WI38 (cell line): Measurements from ENCODE around the gene COLEC12.

Experiments
- H3K4me3 ChIP-seq: 2 replicates; pipeline ENCODE4 v1.5.1; 2011; ENCODE audit warnings: low read depth, mild to moderate bottlenecking, control low read depth, low read length
- CTCF ChIP-seq: IDR thresholded peaks from 2 replicates; pipeline ENCODE4 v1.5.1; 2012; ENCODE audit warnings: low read depth, mild to moderate bottlenecking, control low read depth, low read length

Gene COLEC12

GRCh38 chr18:402129-402528 is 98.4 kb downstream of the COLEC12 start:
- H3K4me3 ChIP-seq, result no peak overlapping the region
- TF ChIP-seq CTCF, result no peak

GRCh38 chr18:400456-400855 is 100.0 kb downstream of the COLEC12 start:
- TF ChIP-seq CTCF, result no peak

GRCh38 chr18:399631-400135 is 100.8 kb downstream of the COLEC12 start:
- H3K4me3 ChIP-seq, result no peak overlapping the region
- no peak for TF ChIP-seq CTCF

More at GRCh38 chr18:400456-400855, 100.0 kb downstream of the COLEC12 start:
- H3K4me3 ChIP-seq, result no peak overlapping the region

GRCh38 chr18:398935-399630 is 101.4 kb downstream of the COLEC12 start:
- no peak for TF ChIP-seq CTCF
- no peak overlapping the region for H3K4me3 ChIP-seq

- TF ChIP-seq CTCF, result no peak
These were observed 103.9 kb downstream of the COLEC12 start for GRCh38 chr18:396556-396955.

GRCh38 chr18:396251-396555 is 104.3 kb downstream of the COLEC12 start:
- TF ChIP-seq CTCF, result no peak
- H3K4me3 ChIP-seq, result no peak overlapping the region

More at GRCh38 chr18:396556-396955, 103.9 kb downstream of the COLEC12 start:
- H3K4me3 ChIP-seq, result no peak overlapping the region

GRCh38 chr18:395456-396250 is 104.8 kb downstream of the COLEC12 start:
- TF ChIP-seq CTCF, result no peak
- no peak overlapping the region for H3K4me3 ChIP-seq
